Lower leg skin (tissue), 3 donors: ENCODE data around the gene NTSR1.

ENCODE experiments used
- POLR2A ChIP-seq, 2 donors: fragments of 450-650 bp; IDR thresholded peaks; one replicate each; pipeline ENCODE4 v1.6.1; 2016 to 2017; ENCODE audit warnings: antibody characterized with exemption in 2 of 2, mild to moderate bottlenecking in 1 of 2, moderate library complexity in 1 of 2
- TF ChIP-seq, protein P1 (sequence below), 3 donors: fragments of 450-650 bp; IDR thresholded peaks; one replicate each; pipeline ENCODE4 v1.5.1; 2016; ENCODE audit warnings: antibody characterized with exemption in 3 of 3, mild to moderate bottlenecking in 3 of 3, moderate library complexity in 2 of 3

GRCh38 chr20:62736026-62736406 lies 27.4 kb downstream of the NTSR1 start:
- TF ChIP-seq, protein P1, sequence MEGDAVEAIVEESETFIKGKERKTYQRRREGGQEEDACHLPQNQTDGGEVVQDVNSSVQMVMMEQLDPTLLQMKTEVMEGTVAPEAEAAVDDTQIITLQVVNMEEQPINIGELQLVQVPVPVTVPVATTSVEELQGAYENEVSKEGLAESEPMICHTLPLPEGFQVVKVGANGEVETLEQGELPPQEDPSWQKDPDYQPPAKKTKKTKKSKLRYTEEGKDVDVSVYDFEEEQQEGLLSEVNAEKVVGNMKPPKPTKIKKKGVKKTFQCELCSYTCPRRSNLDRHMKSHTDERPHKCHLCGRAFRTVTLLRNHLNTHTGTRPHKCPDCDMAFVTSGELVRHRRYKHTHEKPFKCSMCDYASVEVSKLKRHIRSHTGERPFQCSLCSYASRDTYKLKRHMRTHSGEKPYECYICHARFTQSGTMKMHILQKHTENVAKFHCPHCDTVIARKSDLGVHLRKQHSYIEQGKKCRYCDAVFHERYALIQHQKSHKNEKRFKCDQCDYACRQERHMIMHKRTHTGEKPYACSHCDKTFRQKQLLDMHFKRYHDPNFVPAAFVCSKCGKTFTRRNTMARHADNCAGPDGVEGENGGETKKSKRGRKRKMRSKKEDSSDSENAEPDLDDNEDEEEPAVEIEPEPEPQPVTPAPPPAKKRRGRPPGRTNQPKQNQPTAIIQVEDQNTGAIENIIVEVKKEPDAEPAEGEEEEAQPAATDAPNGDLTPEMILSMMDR (IDR thresholded peaks at IDR 0.05) = no peak
- no peak for TF ChIP-seq POLR2A (IDR thresholded peaks at IDR 0.05)
